Limb (tissue), 2 donors: ENCODE measurements around the gene C1QTNF2.

Experiments
- DNase-seq, 2 donors: peaks; one replicate each; pipeline ENCODE4 v3.0.0-alpha.2; 2016; ENCODE audit errors: extremely low spot score in 2 of 2

C1QTNF2 gene

DNA sequence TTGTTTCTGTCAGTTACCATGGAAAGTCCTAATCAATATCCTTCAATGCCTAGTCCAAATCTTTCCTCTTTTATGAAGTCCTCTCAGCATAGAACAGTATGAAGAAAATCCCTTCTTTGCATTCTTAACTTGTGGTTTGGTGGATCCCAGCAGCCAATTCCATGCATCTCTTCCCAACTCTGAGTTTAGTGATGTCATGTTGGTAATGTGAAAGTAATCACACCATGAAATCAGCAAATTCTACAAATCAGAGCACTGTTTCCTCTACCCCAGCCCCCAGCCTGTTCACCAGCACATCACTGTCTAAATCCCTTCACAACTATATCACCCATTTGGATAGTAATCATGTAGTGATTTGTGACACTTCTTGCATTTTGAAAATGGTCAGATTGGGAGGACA, 4.7 kb upstream of the C1QTNF2 start:
- DNase-seq, result no peak

- no peak for DNase-seq
These were observed 868 bp upstream of the C1QTNF2 start for GRCh38 chr5:160371294-160371693.

DNA sequence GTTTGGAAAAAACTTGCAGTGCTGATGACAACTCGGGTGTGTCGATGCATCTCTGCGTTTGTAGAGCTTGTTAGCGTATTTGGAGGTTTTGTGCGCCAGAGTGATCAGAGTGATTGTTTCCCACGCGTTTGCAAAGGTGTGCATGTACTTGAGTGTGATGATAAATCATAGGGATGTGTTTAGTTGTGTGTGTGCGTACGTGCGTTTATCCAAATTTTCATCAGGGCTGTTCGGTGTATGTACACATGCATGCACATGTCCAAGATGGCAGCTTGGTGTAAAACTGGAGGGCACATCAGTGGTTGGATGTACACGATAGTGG, 248 bp upstream of the C1QTNF2 start:
- DNase-seq, result no peak

- DNase-seq, result no peak
These were observed 2.5 kb downstream of the C1QTNF2 start for GRCh38 chr5:160367885-160368284.

DNA sequence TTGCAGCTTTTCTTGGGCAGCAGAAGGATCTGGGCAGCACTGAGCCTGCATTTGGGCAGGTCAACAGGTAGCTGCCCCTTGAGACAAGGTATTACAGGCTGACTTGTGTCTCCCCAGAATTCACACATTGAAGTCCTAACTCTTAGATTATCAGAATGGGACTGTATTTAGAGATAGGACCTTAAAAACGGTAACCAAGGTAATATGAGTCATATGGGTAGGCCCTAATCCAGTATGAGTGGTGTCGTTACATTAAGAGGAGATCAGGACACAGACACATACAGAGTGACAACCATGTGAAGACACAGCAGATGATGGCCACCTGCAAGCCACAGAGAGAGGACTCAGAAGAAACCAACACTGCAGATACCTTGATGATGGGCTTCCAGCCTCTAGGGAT, 3.2 kb downstream of the C1QTNF2 start:
- DNase-seq, result no peak

- no peak for DNase-seq
These were observed 4.2 kb downstream of the C1QTNF2 start for GRCh38 chr5:160366230-160366629.

DNA sequence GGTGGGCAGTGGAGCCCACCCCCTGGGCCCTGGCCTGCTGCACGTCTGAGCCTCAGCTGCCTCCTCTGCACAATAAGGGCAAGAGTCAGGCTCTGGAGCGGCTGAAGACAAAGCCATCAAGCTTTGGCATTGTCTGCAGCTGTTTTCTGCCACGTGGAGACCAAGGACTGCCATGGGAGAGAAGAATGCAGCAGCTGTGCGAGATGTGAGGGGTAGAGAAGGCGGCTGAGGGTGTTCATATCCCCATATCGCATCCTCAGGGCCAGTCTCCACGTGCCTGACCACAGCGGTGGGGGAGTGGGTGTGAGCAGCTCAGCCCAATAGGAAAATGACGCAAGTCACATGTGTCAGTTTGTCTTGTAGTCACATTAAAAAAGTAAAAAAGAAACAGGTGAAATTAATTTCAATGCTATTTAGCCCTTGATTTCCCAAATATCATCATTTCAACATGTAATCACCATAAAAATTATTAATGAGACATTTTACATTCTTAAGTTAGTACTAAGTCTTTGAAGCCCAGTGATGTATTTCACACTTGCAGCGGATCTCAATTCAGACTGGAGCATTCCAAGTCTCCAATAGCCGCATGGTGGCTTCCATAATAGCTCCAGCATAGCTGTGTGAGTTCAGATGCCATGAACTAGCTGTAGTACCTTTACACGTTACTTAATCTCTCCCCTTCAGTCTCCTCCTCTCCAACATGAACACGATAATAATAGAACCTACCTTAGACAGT, 6.6 kb downstream of the C1QTNF2 start:
- peak; percentile 66 to 71 for DNase-seq

DNA sequence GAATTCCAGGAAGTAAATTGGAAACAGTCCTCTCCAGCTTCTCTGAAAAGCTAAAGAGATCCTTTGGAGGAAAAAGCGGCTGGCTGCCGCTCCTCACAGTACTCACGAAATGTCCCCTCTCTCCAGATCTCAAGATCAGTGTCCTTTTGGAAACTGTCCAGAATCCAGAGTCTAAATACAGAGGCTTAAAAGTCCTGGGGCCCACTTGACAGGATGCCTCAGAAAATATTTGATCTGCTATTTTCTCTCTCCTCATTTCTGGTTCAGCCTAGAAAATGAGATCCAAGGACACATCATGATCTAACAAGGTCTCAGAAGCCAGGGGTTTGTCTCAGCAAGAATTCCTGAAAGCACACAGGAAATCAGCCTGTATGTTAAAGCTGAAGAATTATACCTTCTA, 7.2 kb downstream of the C1QTNF2 start:
- DNase-seq, result peak in 1 of 2 donors; percentile 80

- no peak for DNase-seq
These were observed 8.7 kb downstream of the C1QTNF2 start for GRCh38 chr5:160361624-160362228.

- no peak for DNase-seq
These were observed 10.1 kb downstream of the C1QTNF2 start for GRCh38 chr5:160360310-160360709.

DNA sequence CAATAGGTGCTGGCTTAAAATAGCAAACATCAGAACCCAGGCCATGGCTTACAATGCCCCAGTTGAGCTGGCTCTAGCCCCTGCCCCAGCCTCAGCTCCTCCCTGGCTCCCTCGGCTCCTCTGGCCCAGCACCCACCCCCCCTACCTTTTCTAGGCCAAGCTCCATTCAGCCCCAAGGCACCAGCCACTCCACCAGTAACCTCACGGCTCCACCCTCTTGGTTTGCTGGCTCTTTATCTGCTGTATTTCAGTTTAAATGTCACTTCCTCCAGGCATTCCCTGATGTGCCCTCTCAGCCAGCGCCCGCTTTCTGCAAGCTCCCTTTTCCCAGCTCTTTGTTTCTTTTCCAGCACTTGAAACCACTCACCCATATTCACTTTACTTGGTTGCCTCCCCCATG, 10.6 kb downstream of the C1QTNF2 start:
- no peak for DNase-seq

DNA sequence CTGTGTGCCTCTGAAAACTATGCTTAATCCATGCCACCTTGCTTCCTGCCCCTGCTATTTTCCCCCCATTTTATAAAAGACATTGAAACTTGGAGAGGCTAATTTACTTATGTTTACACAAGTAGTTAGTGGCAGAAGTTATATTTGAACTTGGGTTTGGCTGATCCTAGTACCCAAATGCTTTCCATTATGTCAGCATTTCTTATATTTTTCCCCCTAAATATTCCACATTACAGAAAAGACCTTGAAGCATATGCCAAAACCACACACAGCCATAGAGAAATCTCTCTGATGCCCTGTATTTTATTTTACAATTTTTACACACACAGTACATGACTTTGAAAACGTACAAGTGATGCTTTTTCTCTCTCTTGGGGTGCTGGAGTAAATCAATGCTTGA, 11.2 kb downstream of the C1QTNF2 start:
- DNase-seq, result no peak

GRCh38 chr5:160357861-160358411, 12.5 kb downstream of the C1QTNF2 start:
- DNase-seq, result peak in 1 of 2 donors; percentile 53

DNA sequence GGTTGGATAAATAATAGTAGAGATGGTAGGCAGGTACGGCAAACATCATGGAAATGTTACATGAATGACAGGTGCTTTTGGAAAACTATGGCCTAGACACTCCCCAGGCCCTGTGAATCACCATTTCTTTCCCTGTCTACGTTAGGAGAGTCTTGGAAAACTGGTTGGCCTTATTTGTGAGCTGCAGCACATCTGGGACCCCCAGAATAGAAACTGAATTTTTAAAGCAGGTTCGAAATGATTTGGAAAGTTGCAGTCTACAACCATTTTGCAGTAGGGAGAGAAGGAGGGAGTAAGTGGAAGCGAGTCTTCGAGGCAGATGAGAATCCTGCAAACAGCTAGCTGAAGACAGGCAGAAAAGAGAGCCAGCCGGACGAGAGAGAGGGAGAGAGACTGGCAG, 13.0 kb downstream of the C1QTNF2 start:
- DNase-seq, result no peak

GRCh38 chr5:160356550-160357347, 13.7 kb downstream of the C1QTNF2 start:
- no peak for DNase-seq

GRCh38 chr5:160354666-160355065, 15.8 kb downstream of the C1QTNF2 start:
- DNase-seq, result no peak

- DNase-seq, result no peak
These were observed 17.0 kb downstream of the C1QTNF2 start for GRCh38 chr5:160353379-160353778.

DNA sequence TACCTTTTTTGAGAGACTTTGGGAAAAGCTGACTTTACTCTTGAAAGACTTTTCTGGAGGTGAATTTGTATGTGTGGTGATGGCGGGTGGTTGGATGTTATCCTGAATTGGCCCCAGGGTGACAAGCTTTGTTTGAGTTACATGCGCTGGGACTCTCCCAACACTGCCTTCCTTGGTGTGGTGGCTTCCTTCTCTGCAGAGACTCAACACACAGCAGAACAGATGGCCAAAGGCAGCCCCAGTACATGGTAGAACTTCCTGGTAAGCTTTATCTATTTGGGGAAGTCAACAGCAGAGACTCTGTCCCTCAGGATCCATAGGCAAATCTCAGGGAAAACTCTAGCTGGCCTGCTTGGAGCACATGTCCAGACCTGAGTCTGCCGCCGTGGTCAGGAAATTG, 18.1 kb downstream of the C1QTNF2 start:
- DNase-seq, result no peak

DNA sequence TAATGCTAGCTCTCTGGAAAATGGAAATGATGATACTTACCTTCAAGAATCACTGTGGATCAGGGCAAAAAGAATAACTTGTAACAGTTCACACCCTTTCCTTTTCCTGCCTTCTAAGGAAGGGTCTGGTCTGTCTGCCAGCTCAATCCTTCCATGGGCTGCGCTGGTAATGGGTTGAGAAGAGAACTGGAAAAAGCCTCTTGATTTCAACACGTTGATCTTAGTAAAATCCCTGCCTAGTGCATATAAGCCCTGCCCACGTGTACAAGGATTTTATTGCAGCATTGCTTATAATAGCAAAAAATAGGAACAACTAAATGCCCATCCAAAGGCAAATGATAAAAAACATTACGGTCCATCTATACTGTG, 20.5 kb downstream of the C1QTNF2 start:
- no peak for DNase-seq

DNA sequence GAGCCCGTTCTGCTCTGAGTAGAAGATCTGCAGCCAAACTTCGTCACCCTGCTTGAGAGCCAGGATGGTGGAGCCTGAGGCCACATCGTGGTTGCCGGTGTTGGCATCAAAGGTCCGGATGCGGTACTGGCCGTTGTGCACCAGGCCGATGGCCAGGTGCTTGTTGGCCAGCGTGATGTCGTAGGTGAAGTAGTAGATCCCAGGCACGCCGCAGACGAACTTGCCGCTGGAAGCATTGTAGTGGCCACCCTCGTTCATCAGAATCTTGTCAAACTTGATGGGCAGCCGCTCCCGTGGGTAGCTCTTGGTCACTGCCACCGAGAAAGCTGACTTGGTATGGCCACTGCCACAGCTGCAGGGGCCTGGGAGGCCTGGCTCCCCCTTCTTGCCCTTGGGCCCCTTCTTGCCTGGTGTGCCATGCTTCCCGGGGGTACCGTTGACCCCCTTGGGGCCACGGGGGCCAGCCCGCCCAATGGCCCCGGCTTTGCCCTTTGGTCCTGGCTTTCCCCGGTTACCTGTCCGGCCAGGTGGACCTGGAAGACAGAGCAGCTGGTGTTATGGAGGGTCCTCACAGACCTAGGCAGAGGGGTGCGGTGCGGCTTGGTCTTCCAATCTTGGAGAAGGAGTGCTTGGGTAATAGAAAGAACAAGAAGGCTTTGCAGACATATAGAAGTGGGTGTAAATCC, 21.0 kb downstream of the C1QTNF2 start:
- no peak for DNase-seq

GRCh38 chr5:160348080-160348479, 22.3 kb downstream of the C1QTNF2 start:
- no peak for DNase-seq

DNA sequence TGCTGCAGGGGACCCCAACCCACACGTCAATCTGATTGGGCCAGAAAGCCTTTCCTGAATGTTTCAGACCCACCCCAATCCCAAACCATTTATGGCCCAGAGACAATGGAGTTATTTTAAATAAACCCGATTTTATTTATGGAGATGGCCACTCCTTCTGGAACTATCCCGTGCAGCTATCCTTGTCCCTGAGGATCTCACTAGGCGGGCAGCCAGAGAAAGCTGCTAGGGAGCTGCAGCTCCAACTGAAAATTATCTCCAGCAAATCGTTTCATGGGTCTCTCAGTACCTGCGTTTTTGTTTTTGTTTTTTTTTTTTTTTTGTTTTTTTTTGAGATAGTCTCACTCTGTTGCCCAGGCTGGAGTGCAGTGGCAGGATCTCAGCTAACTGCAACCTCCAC, 23.0 kb downstream of the C1QTNF2 start:
- no peak for DNase-seq
